AG08396 (cell line): ENCODE results near the gene PTPRG.

Source experiments
- DNase-seq: peaks from one replicate; pipeline ENCODE4 v3.0.0; 2012; ENCODE audit warnings: low spot score, mixed read lengths

The PTPRG gene

DNA sequence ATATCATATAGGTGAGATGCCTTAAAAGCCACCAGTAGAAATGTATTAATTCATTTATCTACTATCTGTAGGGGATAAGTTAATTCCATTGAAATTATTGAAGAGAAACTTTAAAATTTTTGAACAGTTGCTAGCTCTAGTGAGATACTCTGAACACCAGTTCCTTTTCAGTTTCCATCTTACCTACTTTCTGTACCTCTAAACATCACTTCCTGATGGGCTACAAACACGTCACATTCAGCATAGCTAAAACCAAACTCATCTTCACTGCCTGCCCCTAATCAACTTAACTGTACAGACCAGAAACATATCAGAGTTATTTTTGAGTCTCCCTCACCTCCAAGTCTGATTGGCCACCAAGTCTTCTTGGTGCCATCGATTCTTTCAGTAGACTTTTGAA, 723.1 kb downstream of the PTPRG start:
- no peak for DNase-seq

DNA sequence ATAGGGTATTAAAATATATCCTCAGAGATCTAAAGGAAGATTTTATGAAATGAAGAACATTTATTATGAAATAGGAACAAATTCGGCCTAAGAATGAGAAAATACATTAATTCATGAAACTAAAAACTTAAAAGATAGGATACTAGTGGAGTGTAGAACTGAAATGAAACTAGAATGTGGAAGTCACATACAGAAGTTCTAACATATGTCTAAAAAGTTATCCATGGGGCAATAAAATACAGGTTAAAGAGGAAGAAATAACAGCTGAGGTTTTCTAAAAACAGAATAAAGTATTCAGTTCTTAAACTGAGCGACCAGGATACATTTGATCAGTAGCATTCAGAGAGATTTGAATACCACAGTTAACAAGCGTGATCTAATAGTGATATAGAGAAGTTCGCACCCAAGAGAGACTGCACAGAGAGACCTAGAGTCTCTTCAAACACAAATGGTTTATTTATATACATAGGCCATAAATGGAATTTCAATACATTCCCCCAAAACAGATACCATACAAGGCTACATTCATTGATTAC, 726.1 kb downstream of the PTPRG start:
- DNase-seq: no peak

DNA sequence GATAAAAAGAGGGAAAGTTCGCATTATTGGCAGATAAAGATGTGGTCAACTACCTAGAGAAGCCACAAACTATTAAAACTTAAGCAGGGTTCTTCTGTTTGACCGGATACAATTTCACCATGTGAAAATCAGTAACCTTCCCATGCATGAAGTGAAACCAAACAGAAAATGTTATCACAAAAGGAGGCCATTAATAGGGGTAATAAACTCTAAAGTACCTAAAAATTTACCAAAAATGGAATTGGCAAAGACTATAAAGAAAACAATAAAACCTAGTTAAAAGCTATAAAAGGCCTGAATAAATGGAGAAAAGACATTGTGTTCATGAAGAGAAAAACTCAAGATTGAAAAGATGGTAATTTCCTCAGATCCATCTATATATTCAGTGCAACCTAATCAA, 728.6 kb downstream of the PTPRG start:
- DNase-seq: no peak

DNA sequence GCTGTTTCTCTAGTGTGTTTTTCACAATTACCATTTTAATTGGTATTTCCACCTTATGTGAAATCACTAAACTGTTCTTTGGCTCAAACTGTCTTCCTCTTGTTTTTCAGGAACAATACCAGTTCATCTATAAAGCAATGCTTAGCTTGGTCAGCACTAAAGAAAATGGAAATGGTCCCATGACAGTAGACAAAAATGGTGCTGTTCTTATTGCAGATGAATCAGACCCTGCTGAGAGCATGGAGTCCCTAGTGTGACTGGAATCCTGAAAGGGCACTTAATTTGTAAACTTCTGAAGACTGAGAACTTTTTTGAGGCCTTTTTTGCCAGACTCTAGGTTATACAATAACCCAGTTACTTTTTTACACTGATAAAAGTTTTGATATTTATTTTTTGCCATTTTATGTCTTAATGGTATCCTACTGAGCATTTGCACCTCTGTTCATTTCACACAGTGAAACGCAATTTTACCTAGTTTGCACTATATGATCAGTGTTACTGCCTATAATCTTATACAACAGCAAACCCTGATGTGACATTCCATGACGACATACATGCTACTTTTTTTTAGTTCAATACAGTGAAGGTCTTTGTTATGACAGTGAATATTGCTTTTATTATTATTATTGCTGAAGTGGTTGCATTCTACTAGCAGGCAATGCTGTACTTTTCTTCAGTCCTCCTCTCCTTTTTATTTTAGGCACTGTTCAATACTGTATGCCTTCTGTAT, 731.8 kb downstream of the PTPRG start:
- DNase-seq: no peak

DNA sequence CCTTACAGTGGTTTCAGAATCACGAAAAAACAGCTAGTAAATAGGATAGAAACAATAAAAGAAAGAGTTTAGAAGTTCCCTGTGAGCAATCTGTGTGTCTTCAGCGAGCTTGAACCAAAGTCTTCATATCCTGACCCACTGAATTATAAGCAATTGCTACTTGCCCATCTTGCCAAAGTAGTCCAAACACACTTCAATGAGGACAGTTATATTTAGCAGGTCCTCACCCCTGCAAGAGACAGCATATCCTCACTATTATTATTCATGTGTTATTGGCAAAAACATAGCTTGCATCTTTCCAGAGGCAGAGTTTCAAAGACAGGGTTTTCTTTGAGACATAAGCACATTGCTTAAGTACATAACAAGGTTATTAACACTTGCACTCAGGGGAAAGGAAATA, 734.2 kb downstream of the PTPRG start:
- no peak for DNase-seq

DNA sequence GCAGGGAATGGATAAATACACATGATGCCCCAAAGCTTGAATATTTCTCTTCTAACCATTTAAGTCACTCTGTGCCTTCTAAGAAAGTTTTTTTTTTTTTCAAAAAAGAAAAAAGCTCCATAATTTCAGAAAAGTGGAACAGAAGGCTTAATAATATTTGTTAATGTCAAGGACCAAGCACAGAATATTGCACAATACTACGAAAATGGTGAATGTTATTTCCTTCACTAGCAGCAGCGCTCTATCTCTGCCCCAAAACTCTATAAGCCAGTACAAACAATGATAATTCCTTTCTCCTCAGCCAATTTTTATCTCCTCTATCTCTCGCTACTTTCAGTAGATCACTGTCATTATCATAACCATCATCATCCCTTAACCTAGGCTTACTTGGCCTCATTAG, 739.2 kb downstream of the PTPRG start:
- DNase-seq: no peak

DNA sequence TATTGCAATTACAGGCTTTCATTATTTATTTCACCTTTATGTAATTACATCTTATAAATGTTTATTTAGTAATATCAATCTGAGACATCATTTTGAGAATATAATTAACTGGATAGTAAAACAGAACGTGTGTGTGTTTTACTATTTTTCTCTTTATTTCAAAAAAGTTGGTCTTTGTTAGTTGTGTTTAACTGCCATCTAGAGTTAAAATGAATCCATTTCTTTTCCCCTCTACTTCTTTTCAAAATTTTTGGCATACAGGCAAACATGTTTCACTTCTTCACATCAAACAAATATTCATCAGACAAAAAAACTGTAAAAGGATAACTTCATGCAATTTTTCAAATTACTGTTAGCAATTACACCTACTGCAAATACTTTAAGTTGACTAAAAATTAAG, 750.8 kb downstream of the PTPRG start:
- no peak for DNase-seq

DNA sequence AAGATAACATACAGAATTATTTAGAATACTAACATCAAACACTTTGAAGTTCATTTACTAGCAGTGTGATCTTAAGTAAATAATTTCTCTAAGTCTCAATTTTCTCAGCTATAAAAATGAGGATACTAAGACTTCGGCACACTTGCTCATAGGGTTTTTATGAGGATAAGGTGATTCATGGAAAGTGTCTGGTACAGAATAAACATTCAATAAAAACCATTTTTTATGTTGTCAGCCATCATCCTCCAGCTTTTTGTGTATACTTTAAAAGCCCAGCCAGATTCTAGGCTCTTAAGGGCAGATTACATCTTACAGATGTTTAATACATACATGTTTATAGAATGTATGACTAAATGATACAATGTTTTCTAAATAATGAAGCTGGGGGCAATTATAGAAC, 755.2 kb downstream of the PTPRG start:
- DNase-seq: no peak

DNA sequence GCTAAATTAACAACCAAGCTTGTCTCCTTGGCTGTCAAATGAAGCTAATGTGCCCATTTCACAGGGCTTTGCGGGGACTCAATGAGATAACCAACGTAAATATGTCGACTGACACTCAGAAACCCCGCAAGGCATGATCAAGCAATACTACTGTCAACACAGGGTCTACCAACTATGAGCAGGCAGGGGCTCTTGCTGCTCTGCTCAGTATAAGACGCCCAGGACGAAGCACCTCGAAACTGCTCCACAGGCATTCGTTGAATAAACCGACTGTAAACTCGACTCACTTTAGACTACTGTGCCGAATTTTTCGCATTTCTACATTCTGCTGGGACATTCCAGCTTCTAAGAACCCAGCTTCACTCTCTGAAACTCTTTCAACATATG, 757.0 kb downstream of the PTPRG start:
- DNase-seq: peak; percentile 3

DNA sequence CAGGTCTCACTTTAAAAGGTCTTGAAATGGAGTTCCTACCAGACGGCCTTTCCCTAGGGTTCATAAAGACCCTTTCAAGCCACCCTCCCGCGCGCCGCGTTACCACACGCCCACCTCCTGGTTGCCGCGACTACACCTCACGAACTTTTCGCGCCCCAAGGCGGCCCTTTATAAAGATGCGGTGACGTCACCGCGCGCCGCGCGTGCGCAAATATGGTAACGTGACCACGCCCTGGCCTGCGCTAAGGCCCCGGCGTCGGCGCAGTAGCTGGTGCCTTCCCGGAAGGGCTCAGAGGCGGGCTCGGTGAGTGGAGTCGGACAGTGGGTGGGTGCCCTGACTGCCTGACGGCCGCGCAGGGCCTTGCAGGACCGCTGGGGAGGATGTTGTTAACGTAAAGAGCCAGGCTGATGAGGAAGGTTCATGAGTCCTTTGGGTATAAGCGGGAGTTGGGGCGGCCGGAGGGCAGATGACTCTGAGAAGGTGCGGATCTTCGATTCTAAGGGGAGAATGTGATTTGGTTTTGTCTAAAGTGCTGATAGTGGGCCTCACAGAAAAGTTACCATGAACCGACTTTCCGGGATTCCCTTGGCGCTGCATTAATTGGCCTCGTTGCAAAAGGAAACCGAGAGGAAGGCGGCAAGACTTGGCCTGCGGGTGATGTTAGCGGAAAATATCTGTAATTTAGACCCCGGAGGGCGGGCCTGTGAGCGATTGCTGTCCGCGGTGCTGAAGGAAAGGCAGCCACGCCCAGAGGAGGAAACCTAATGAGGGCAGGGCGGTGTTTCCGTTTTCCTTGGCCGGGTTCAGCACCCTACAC, 757.6 kb downstream of the PTPRG start:
- DNase-seq: peak; percentile 85

DNA sequence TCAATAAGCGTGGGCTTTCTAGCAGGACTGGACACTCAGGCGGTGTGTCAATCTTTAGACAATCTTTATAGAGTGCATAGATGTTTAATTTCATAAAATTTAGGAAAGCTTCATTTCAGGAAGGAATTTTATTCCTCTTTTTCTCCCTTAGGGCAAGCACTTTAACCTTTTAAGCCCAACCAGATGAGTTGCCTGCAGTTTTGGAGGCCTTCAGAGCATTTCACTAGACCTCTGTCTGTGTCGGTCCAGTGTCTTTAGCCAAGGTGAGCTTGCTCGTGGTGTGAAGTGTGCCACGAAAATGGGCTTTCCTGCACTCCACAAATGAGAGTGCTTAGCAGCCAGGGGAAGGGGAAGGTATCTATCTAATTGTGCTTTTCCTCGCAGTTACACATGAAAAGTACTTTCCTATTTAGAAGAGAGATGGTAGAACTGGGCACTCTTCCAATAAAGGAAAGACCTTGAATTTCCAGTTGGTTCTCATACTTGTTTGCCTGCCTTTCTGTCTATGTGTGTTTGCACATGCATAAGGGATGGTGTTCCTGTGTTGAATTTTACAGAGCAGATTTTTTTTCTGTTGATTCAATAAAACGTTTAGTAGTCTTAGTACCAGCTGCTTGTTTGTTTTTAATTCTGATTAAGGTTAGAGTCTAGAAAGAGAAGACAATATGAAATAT, 758.3 kb downstream of the PTPRG start:
- no peak for DNase-seq

DNA sequence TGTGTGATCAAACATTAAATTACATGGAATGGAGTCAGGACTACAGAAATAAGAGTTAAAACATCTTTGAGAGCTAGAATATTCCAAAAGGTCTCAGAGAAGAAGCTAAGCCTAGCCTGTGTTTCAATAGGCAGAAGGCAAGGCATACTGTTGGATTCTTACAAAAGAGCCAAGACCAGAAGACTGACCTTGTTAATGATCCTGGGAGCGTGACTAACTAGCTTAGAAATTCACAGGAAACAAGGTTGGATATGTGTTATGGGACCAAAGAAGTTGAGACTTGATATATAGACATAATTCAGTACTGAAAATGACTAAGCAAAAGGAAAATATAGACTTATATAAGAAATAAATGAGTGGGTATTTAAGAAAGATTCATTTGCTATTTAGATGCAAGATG, 761.9 kb downstream of the PTPRG start:
- no peak for DNase-seq

DNA sequence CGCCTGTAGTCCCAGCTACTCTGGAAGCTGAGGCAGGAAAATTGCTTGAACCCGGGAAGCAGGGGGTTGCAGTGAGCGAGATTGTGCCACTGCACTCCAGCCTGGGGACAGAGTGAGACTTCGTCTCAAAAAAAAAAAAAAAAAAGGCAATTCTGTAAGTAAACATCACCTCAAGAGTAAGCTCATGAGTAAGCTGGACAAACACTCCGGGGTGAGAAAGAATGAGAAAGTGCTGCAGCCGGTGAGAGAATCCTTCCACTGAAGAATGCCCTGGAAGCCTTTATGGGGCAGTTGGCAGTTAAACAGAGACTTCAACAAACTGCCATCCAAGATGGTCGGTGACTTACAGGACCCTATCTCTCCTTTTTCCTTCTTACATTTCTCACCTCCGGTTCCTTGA, 764.5 kb downstream of the PTPRG start:
- DNase-seq: no peak

DNA sequence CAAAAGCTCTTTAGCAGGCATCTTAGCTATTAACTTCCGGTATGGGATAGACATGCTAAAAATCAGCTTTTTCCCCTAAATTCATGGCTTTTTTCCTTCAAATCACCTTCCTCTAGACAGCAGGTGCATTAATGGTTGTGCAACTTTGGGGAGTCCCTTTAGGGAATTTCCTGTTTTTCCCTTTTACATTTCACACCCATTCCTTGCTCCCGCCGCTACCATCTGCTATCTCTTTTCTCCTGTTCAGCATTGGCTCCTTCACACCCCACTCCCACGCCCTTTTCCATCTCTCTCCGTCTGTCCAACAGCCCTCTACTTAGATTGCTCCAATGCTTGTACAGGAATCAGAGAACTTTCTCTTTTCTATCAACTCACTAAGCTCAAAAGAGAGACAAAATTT, 768.6 kb downstream of the PTPRG start:
- no peak for DNase-seq

DNA sequence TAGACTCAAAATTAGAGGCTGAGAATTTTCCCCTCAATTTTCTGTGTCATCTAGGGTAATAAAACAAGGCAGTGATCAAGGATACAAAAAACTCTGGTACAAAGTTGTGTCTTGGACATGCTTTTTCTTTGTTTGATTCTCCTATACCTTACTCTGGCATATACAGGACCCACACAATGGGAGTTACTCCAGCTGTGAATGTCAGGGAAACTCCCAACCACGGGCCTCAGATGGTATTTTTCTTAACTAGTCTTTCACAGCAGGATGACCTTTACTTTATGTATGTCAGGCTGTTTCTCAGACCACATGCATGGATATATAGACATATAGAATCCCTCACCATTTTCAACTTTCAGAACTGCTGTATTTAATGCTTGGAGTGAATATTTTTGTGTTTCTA, 770.6 kb downstream of the PTPRG start:
- no peak for DNase-seq

DNA sequence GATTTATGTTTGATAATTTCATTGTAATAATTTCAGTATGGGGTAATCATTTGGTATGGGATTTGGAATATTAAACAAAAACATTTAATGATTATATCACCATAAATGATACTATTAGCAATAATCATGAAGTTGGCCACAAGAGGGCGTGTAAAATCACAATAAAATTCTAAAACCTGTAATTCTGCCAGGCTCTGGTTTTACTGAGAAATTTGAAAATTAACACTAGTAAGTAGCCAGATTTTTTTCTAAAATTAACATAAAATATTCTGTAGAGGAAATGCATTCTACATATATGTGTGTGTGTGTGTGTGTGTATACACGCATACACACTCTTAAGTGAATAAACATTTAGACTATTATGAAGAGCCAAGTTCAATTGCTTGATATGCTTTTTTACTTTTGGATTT, 771.5 kb downstream of the PTPRG start:
- no peak for DNase-seq

DNA sequence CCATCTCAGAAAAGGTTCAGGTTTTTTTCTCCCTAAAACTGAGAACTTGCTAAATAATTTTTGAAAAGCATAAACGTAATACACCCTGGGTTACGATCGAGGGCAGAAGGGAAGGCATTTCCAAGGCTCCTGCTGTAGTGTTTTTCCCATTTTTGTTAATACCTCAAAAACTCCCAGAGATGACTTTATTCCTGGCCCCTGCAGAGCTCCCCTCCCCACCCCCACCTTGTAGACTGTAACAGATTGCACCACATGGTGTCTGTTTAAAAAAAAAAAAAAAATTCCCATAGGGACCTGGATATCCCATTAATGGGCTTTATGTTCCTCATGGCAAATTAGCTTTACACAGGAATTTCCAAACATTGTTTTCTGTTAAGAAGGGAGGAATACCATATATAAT, 773.8 kb downstream of the PTPRG start:
- no peak for DNase-seq

DNA sequence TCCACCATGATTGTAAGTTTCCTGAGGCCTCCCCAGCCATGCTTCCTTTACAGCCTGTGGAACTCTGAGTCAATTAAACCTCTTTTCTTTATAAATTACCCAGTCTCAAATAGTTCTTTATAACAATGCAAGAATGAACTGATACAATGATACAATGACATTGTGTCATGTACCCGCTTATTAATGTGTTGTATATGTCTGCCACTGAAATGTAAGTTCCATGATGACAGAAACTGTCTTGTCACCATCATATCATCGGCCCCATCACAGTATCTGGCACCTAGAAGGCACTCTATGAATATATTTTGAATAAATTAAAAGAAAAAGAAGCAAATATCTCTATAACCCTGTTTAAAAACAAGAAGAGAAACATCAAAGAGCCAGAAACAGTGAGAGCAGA, 782.4 kb downstream of the PTPRG start:
- DNase-seq: no peak
